Myometrial cell (primary cell): ENCODE measurements around the gene MYG1. TPM values are rescaled to one million over a fixed set of nuclear protein-coding genes. Genes with fewer than 3 reads are reported as not detected.

ENCODE experiments used
- total RNA-seq: library from RNA; depleted of rRNA; stranded (reverse); fragments of >200 nt; gene quantifications from 2 replicates; pipeline ENCODE4 v1.2.3, GENCODE V29; 2015

MYG1 gene, protein sequence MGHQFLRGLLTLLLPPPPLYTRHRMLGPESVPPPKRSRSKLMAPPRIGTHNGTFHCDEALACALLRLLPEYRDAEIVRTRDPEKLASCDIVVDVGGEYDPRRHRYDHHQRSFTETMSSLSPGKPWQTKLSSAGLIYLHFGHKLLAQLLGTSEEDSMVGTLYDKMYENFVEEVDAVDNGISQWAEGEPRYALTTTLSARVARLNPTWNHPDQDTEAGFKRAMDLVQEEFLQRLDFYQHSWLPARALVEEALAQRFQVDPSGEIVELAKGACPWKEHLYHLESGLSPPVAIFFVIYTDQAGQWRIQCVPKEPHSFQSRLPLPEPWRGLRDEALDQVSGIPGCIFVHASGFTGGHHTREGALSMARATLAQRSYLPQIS
- total RNA-seq = 106 and 127 TPM in 2 replicates

DNA sequence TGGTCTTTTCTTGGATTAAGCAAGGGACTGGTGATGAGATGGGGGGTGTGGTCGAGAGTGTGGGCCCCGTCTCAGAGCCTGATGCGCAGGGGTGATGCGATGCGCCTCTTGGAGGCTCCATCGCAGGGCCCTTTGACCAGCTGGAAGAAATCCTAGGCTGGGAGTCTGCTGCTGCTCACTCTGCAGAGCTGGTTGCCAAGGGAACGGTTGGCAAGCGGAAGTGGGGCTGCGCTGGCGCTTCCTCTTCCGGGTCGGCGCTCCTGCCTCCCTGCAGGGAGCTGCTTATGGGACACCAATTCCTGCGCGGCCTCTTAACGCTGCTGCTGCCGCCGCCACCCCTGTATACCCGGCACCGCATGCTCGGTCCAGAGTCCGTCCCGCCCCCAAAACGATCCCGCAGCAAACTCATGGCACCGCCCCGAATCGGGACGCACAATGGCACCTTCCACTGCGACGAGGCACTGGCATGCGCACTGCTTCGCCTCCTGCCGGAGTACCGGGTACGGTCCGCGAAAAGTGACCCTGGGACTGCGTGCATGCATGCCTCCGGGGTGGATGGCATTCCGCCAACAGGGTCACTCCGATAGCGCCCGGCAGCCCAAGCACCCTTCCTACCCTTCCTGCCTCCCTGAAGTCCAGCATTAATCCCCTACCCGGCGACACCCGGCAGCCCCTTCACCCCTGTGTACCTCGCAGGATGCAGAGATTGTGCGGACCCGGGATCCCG is at the start of gene MYG1:
Gene MYG1, plus strand, starts transcription at position 242 of the 727 bp plus-strand sequence. Its CDS starts 43 bp downstream, at position 285.

DNA sequence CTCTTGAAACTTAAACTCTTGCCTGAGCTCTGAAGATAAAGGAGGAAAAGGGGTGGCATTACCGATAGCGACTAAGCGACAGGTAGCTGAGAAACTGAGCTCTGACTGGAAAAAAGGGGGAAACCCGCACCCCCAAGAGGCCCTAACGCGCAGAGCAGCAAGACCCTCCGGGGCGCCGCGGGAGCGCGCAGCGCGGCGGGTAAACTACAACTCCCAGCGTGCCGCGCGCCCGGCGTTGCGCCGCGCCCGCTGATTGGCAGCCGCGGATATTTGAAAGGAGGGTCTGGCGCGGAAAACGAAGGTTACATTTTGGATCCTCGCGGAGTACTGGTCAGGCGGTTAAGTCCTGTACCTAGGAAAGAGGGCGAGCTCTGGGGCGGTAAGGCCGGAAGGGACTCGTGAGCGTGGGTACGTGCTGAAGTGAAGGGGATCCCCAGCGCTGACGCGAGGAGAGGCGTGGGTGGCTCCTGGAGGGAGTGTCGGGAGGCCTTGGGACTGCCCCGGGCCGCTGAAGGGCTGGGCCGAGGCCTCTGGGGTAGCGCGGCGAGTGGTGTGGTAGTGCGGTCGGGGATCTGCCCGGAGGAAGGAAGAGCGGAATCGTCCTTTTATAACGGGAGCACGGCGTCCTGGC is 31.4 kb upstream of the MYG1 start, which contains the start of gene ESPL1:
Gene ESPL1, plus strand, starts transcription at position 301 of the 631 bp plus-strand sequence. CDS start 468 bp downstream, outside the sequence.

DNA sequence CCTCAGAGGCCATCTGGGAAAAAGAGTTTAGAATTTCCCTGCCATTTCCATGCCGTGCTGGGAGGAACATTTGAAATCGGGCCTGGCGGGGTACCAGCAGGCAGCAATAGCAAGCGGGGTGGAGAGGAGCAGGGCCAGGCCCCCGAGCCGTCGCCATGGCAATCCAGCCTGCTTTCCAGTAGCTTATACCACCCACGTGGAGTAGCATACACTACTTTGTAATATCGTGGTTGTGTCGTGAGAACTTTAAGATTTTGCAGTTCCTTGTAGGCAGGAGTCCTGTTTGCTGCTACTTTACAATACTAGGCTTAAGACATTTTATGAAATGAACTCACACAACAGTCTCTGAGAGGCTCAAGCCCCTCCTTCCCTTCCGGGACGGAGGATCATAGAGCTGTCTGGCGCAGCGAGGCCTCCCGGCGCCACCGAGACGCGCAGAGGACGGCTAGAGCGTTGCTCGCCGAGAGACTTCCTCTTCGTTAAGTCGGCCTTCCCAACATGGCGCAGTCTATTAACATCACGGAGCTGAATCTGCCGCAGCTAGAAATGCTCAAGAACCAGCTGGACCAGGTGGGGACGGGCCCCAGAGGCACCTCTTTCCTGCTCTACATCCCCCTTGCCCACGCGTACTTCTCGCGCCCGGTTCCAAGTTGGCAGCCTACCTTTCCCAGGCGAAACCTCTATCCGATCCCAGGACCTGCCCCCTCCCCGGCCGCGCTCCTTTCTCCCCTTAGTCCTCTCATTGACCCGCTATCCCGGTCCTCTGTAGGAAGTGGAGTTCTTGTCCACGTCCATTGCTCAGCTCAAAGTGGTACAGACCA is 4.2 kb upstream of the MYG1 start, which contains the start of gene PFDN5:
Gene PFDN5, plus strand, starts transcription at position 473 of the 821 bp plus-strand sequence. Its CDS starts 26 bp downstream, at position 499.

DNA sequence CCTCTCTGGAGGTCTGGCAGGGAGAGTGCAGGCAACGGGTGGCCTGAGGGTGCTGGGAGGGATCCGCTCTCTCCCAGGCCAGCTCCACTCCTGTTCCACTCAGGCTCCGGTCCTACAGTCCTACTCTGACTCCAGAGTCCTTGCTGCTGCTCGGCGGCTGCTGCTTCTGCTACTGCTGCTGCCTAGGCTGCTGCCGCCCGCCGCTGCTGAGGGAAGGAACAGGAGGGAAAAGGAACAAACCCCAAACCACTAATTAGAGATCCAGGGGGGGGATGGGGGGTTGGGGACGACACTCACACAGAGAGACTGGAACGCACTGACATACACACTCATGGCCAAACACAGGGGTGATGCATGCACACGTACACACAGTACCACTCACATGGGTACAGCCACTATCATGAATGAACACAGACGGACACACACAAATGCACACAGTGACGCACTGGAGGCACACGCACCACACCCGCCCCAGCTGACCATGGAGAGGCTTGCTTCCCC is 36.7 kb downstream of the MYG1 start, which contains the start of gene SP7:
Gene SP7, minus strand, starts transcription at position 174 of the 501 bp plus-strand sequence. CDS start 708 bp downstream, outside the sequence.

Other genes starting within 250 kb of the MYG1 start
- 80.5 and 88.8 TPM in 2 replicates for gene TNS2, start 249.6 kb upstream of the MYG1 start, total RNA-seq
- 28.5 and 44.1 TPM in 2 replicates for gene SPRYD3, start 220.3 kb upstream of the MYG1 start, total RNA-seq
- gene IGFBP6, start 202.0 kb upstream of the MYG1 start, total RNA-seq = 1,168 and 1,628 TPM in 2 replicates
- 0.18 and 0.29 TPM in 2 replicates for gene SOAT2, start 196.2 kb upstream of the MYG1 start, total RNA-seq
- 6.3 and 6.6 TPM in 2 replicates for gene ZNF740, start 119.0 kb upstream of the MYG1 start, total RNA-seq
- 3.5 and 6.6 TPM in 2 replicates for gene CSAD, start 118.8 kb upstream of the MYG1 start, total RNA-seq
- gene ITGB7, start 92.4 kb upstream of the MYG1 start, total RNA-seq = 0.71 TPM in 1 of 2 replicates, not detected in the other
- gene RARG, start 67.5 kb upstream of the MYG1 start, total RNA-seq = 37.7 and 49.9 TPM in 2 replicates
- 7.2 and 8.2 TPM in 2 replicates for gene ESPL1, start 31.4 kb upstream of the MYG1 start, total RNA-seq
- gene PFDN5, start 4.2 kb upstream of the MYG1 start, total RNA-seq = 498 and 536 TPM in 2 replicates
- 75.5 and 86.8 TPM in 2 replicates for gene AAAS, start 21.9 kb downstream of the MYG1 start, total RNA-seq
- gene SP7, start 36.7 kb downstream of the MYG1 start, total RNA-seq = not detected in 2 replicates
- gene SP1, start 80.5 kb downstream of the MYG1 start, total RNA-seq = 42.7 and 46.1 TPM in 2 replicates
- not detected in 2 replicates for gene AMHR2, start 124.2 kb downstream of the MYG1 start, total RNA-seq
- gene PRR13, start 142.0 kb downstream of the MYG1 start, total RNA-seq = 109 and 110 TPM in 2 replicates
- 172 and 186 TPM in 2 replicates for gene PCBP2, start 152.4 kb downstream of the MYG1 start, total RNA-seq
- gene MAP3K12, start 199.8 kb downstream of the MYG1 start, total RNA-seq = 32.0 and 32.8 TPM in 2 replicates
- 49.3 and 60.5 TPM in 2 replicates for gene TARBP2, start 201.6 kb downstream of the MYG1 start, total RNA-seq
- not detected in 2 replicates for gene NPFF, start 207.8 kb downstream of the MYG1 start, total RNA-seq